SH-SY5Y (cell line): ENCODE results near the gene AGPAT3.

Experiments used
- GATA2 ChIP-seq: IDR thresholded peaks from 2 replicates; pipeline ENCODE4 v1.6.1; 2011; ENCODE audit warnings: mild to moderate bottlenecking, low read depth, low read length
- GATA3 ChIP-seq: IDR thresholded peaks from 2 replicates; pipeline ENCODE4 v1.6.1; 2011; ENCODE audit warnings: low read depth, mild to moderate bottlenecking, low read length, moderate library complexity

DNA sequence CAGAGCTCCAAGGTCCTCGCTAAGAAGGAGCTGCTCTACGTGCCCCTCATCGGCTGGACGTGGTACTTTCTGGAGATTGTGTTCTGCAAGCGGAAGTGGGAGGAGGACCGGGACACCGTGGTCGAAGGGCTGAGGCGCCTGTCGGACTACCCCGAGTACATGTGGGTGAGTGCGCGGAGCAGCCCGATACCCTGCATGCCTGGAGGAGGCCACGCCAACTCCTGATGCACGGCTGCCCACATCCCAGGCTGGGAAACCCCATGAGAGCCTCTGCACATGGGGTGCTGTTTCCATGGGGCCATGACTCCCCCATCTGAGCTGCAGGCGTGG lies 104.1 kb downstream of the AGPAT3 start:
- TF ChIP-seq GATA2 = no peak
- no peak for TF ChIP-seq GATA3
